ENCODE results near the gene MAPK10. TPM values are rescaled to one million over a fixed set of nuclear protein-coding genes. Genes with fewer than 3 reads are reported as not detected.

MAPK10 gene
- total RNA-seq, 2 experiments from 2014 or later: not detected

GRCh38 chr4:86296865-86297264, 63.0 kb downstream of the MAPK10 start:
- no peaks in the 10 kb centered on the region for H3K36me3 Mint-ChIP-seq (ENCODE audit: low read depth)
- H3K27ac Mint-ChIP-seq: no peak overlapping the region
- CTCF ChIA-PET: no interaction called here
- peaks cover 2% of the 10 kb centered on the region for H3K9me3 Mint-ChIP-seq
- DNase-seq: no peak
- H3K27me3 Mint-ChIP-seq (ENCODE audit: low read depth): no peaks in the 10 kb centered on the region
- H3K4me3 Mint-ChIP-seq: no peak overlapping the region
- H3K4me1 Mint-ChIP-seq (ENCODE audit: low read depth): no peaks in the 10 kb centered on the region
- intact Hi-C loops (cut with micrococcal nuclease): no loop called here

- CTCF ChIA-PET: interaction anchor here (0.7 kb wide), 1 partner anchor 12 kb away, joined by 3 read pairs; no protein-coding TSS in a partner anchor
- no peaks in the 10 kb centered on the region for H3K27me3 Mint-ChIP-seq (ENCODE audit: low read depth)
Measured at GRCh38 chr4:86294883-86295282, 65.0 kb downstream of the MAPK10 start.

GRCh38 chr4:86291180-86291579, 68.7 kb downstream of the MAPK10 start:
- H3K36me3 Mint-ChIP-seq (ENCODE audit: low read depth): no peaks in the 10 kb centered on the region
- intact Hi-C loops (cut with micrococcal nuclease): no loop called here
- no peak overlapping the region for H3K27ac Mint-ChIP-seq
- no peak for DNase-seq
- H3K9me3 Mint-ChIP-seq: peaks cover 2% of the 10 kb centered on the region
- CTCF ChIA-PET: no interaction called here
- no peaks in the 10 kb centered on the region for H3K27me3 Mint-ChIP-seq (ENCODE audit: low read depth)
- no peaks in the 10 kb centered on the region for H3K4me1 Mint-ChIP-seq (ENCODE audit: low read depth)
- H3K4me3 Mint-ChIP-seq: no peak overlapping the region

More at GRCh38 chr4:86294883-86295282, 65.0 kb downstream of the MAPK10 start:
- Mint-ChIP-seq H3K27ac (no peak overlapping the region), H3K36me3 (ENCODE audit: low read depth) (no peaks in the 10 kb centered on the region), H3K4me3 (no peak overlapping the region), H3K9me3 (peaks cover 2% of the 10 kb centered on the region), H3K4me1 (ENCODE audit: low read depth) (no peaks in the 10 kb centered on the region)
- intact Hi-C loops (cut with micrococcal nuclease): no loop called here
- DNase-seq: no peak

- H3K27me3 Mint-ChIP-seq (ENCODE audit: low read depth): no peaks in the 10 kb centered on the region
- DNase-seq: no peak
- H3K36me3 Mint-ChIP-seq (ENCODE audit: low read depth): no peaks in the 10 kb centered on the region
- intact Hi-C loops (cut with micrococcal nuclease): no loop called here
- no peak overlapping the region for H3K4me3 Mint-ChIP-seq
- H3K4me1 Mint-ChIP-seq (ENCODE audit: low read depth): no peaks in the 10 kb centered on the region
- CTCF ChIA-PET: no interaction called here
- no peaks in the 10 kb centered on the region for H3K9me3 Mint-ChIP-seq
- H3K27ac Mint-ChIP-seq: no peak overlapping the region
Measured at GRCh38 chr4:86286726-86287125, 73.1 kb downstream of the MAPK10 start.

- no peaks in the 10 kb centered on the region for H3K36me3 Mint-ChIP-seq (ENCODE audit: low read depth)
- H3K27ac Mint-ChIP-seq: no peak overlapping the region
- no peaks in the 10 kb centered on the region for H3K27me3 Mint-ChIP-seq (ENCODE audit: low read depth)
- no peaks in the 10 kb centered on the region for H3K4me1 Mint-ChIP-seq (ENCODE audit: low read depth)
- H3K9me3 Mint-ChIP-seq: peaks cover 2% of the 10 kb centered on the region
- H3K4me3 Mint-ChIP-seq: no peak overlapping the region
- CTCF ChIA-PET: no interaction called here
- intact Hi-C loops (cut with micrococcal nuclease): no loop called here
- DNase-seq: no peak
Measured at GRCh38 chr4:86283371-86283770, 76.5 kb downstream of the MAPK10 start.

GRCh38 chr4:86280246-86280645, 79.6 kb downstream of the MAPK10 start:
- peaks cover 2% of the 10 kb centered on the region for H3K9me3 Mint-ChIP-seq
- DNase-seq: no peak
- CTCF ChIA-PET: no interaction called here
- no peaks in the 10 kb centered on the region for H3K4me1 Mint-ChIP-seq (ENCODE audit: low read depth)
- intact Hi-C loops (cut with micrococcal nuclease): no loop called here
- no peaks in the 10 kb centered on the region for H3K27me3 Mint-ChIP-seq (ENCODE audit: low read depth)
- no peak overlapping the region for H3K4me3 Mint-ChIP-seq
- no peak overlapping the region for H3K27ac Mint-ChIP-seq
- H3K36me3 Mint-ChIP-seq (ENCODE audit: low read depth): no peaks in the 10 kb centered on the region

GRCh38 chr4:86279293-86279960, 80.4 kb downstream of the MAPK10 start:
- H3K9me3 Mint-ChIP-seq: peaks cover 2% of the 10 kb centered on the region
- intact Hi-C loops (cut with micrococcal nuclease): no loop called here
- no peaks in the 10 kb centered on the region for H3K36me3 Mint-ChIP-seq (ENCODE audit: low read depth)
- H3K4me1 Mint-ChIP-seq (ENCODE audit: low read depth): no peaks in the 10 kb centered on the region
- no peak for DNase-seq
- H3K4me3 Mint-ChIP-seq: no peak overlapping the region
- CTCF ChIA-PET: no interaction called here
- peaks cover 4% of the 10 kb centered on the region for H3K27me3 Mint-ChIP-seq (ENCODE audit: low read depth)
- no peak overlapping the region for H3K27ac Mint-ChIP-seq

GRCh38 chr4:86278126-86278525, 81.7 kb downstream of the MAPK10 start:
- Mint-ChIP-seq H3K36me3 (ENCODE audit: low read depth) (no peaks in the 10 kb centered on the region), H3K9me3 (peaks cover 2% of the 10 kb centered on the region), H3K27me3 (ENCODE audit: low read depth) (peaks cover 4% of the 10 kb centered on the region), H3K4me1 (ENCODE audit: low read depth) (no peaks in the 10 kb centered on the region), H3K4me3 (no peak overlapping the region), H3K27ac (no peak overlapping the region)
- intact Hi-C loops (cut with micrococcal nuclease): no loop called here
- CTCF ChIA-PET: no interaction called here
- DNase-seq: no peak

GRCh38 chr4:86274642-86275041, 85.2 kb downstream of the MAPK10 start:
- CTCF ChIA-PET: no interaction called here
- Mint-ChIP-seq H3K9me3 (peaks cover 2% of the 10 kb centered on the region), H3K36me3 (ENCODE audit: low read depth) (no peaks in the 10 kb centered on the region), H3K27ac (no peak overlapping the region), H3K27me3 (ENCODE audit: low read depth) (peaks cover 4% of the 10 kb centered on the region), H3K4me3 (no peak overlapping the region), H3K4me1 (ENCODE audit: low read depth) (no peaks in the 10 kb centered on the region)
- DNase-seq: no peak
- intact Hi-C loops (cut with micrococcal nuclease): no loop called here

GRCh38 chr4:86272669-86273068, 87.2 kb downstream of the MAPK10 start:
- H3K36me3 Mint-ChIP-seq (ENCODE audit: low read depth): no peaks in the 10 kb centered on the region
- H3K4me1 Mint-ChIP-seq (ENCODE audit: low read depth): no peaks in the 10 kb centered on the region
- H3K9me3 Mint-ChIP-seq: no peaks in the 10 kb centered on the region
- no peak overlapping the region for H3K27ac Mint-ChIP-seq
- intact Hi-C loops (cut with micrococcal nuclease): no loop called here
- DNase-seq: no peak
- peaks cover 4% of the 10 kb centered on the region for H3K27me3 Mint-ChIP-seq (ENCODE audit: low read depth)
- CTCF ChIA-PET: no interaction called here
- H3K4me3 Mint-ChIP-seq: no peak overlapping the region

- Mint-ChIP-seq H3K4me1 (ENCODE audit: low read depth) (no peaks in the 10 kb centered on the region), H3K27me3 (ENCODE audit: low read depth) (peaks cover 4% of the 10 kb centered on the region), H3K9me3 (no peaks in the 10 kb centered on the region), H3K27ac (no peak overlapping the region), H3K36me3 (ENCODE audit: low read depth) (no peaks in the 10 kb centered on the region), H3K4me3 (no peak overlapping the region)
- CTCF ChIA-PET: no interaction called here
- DNase-seq: no peak
- intact Hi-C loops (cut with micrococcal nuclease): no loop called here
Measured at GRCh38 chr4:86271057-86271456, 88.8 kb downstream of the MAPK10 start.

- DNase-seq: no peak
- no peaks in the 10 kb centered on the region for H3K9me3 Mint-ChIP-seq
- CTCF ChIA-PET: no interaction called here
- intact Hi-C loops (cut with micrococcal nuclease): no loop called here
- no peaks in the 10 kb centered on the region for H3K36me3 Mint-ChIP-seq (ENCODE audit: low read depth)
- H3K4me3 Mint-ChIP-seq: no peak overlapping the region
- H3K27me3 Mint-ChIP-seq (ENCODE audit: low read depth): no peaks in the 10 kb centered on the region
- H3K27ac Mint-ChIP-seq: no peak overlapping the region
- no peaks in the 10 kb centered on the region for H3K4me1 Mint-ChIP-seq (ENCODE audit: low read depth)
Measured at GRCh38 chr4:86269354-86269753, 90.5 kb downstream of the MAPK10 start.

- DNase-seq: no peak
- no peaks in the 10 kb centered on the region for H3K27me3 Mint-ChIP-seq (ENCODE audit: low read depth)
- H3K9me3 Mint-ChIP-seq: no peaks in the 10 kb centered on the region
Measured at GRCh38 chr4:86264241-86264640, 95.6 kb downstream of the MAPK10 start.

More at GRCh38 chr4:86264241-86264640, 95.6 kb downstream of the MAPK10 start:
- Mint-ChIP-seq H3K27ac (no peak overlapping the region), H3K4me1 (ENCODE audit: low read depth) (no peaks in the 10 kb centered on the region), H3K4me3 (no peak overlapping the region), H3K36me3 (ENCODE audit: low read depth) (no peaks in the 10 kb centered on the region)
- intact Hi-C loops (cut with micrococcal nuclease): no loop called here
- CTCF ChIA-PET: no interaction called here
